ENCODE measurements around the gene HTT. TPM values are rescaled to one million over a fixed set of nuclear protein-coding genes. Genes with fewer than 3 reads are reported as not detected.

HTT gene
- total RNA-seq, 2 experiments from 2014 or later = 54.2 to 56.5 TPM

DNA sequence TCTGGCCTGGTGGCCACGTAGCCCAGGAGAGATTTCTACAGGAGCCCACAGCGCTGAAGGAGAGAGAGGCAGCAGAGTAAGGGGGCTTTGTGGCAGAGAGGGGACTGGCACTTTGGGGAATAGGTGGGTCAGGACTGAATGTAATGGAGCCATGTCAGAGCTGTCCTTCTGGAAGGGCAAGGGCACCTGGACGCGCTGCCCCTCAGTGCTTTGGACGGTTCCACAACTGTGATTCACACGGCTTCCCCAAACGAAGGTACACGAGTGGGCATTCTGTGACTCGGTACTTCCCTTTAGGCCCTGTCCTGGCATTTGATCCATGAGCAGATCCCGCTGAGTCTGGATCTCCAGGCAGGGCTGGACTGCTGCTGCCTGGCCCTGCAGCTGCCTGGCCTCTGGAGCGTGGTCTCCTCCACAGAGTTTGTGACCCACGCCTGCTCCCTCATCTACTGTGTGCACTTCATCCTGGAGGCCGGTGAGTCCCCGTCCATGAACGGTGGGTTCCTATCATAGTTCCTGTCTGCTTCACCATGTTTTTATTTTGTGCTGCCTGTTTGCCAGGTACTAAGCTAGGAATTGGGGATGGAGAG lies 139.3 kb downstream of the HTT start:
- ATAC-seq = no peak
- H3K27ac Mint-ChIP-seq = no peak overlapping the region
- H3K27me3 Mint-ChIP-seq = no peaks in the 10 kb centered on the region
- ChIA-PET POLR2A (no interaction called here), CTCF (interaction anchor here (1.2 to 1.5 kb wide), 2 partner anchors 10 to 133 kb away, joined by 3 to 4 read pairs; no protein-coding TSS in a partner anchor)
- H3K4me3 Mint-ChIP-seq = no peak overlapping the region
- no peaks in the 10 kb centered on the region for H3K9me3 Mint-ChIP-seq
- H3K4me1 Mint-ChIP-seq (ENCODE audit: low read depth) = no peaks in the 10 kb centered on the region
- TF ChIP-seq, protein P1, sequence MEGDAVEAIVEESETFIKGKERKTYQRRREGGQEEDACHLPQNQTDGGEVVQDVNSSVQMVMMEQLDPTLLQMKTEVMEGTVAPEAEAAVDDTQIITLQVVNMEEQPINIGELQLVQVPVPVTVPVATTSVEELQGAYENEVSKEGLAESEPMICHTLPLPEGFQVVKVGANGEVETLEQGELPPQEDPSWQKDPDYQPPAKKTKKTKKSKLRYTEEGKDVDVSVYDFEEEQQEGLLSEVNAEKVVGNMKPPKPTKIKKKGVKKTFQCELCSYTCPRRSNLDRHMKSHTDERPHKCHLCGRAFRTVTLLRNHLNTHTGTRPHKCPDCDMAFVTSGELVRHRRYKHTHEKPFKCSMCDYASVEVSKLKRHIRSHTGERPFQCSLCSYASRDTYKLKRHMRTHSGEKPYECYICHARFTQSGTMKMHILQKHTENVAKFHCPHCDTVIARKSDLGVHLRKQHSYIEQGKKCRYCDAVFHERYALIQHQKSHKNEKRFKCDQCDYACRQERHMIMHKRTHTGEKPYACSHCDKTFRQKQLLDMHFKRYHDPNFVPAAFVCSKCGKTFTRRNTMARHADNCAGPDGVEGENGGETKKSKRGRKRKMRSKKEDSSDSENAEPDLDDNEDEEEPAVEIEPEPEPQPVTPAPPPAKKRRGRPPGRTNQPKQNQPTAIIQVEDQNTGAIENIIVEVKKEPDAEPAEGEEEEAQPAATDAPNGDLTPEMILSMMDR (IDR thresholded peaks at IDR 0.05) = no peak
- DNase-seq = no peak
- H3K36me3 Mint-ChIP-seq (ENCODE audit: low read depth) = peaks cover 38% of the 10 kb centered on the region
- intact Hi-C loops (cut with micrococcal nuclease) = no loop called here

DNA sequence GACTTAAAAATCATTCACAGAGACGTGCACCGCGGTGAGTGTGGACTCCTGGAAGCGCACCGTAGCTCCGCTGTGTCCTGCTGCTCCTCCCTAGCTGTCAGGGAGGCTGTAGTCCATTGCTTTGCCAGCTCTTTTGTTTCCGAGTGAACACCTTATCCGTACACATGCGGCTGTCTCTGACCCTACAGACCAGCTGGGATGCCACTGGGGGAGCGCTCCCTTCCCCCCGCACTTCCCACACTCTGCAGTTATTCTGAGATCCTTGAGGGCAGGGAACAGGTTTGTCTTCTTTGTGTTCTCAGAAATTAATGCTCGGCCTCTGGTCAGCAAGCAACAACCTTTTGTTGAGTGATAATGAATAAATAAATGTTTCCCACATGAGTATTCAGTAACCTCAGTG lies 140.8 kb downstream of the HTT start:
- CTCF ChIA-PET = interaction anchor here (1.5 kb wide), 1 partner anchor 12 kb away, joined by 4 read pairs; no protein-coding TSS in a partner anchor
- intact Hi-C loops (cut with micrococcal nuclease) = no loop called here
- POLR2A ChIA-PET = no interaction called here
- ATAC-seq = no peak
- DNase-seq = no peak
- peaks cover 2% of the 10 kb centered on the region for H3K4me1 Mint-ChIP-seq (ENCODE audit: low read depth)
- H3K9me3 Mint-ChIP-seq = no peaks in the 10 kb centered on the region
- H3K27ac Mint-ChIP-seq = no peak overlapping the region
- TF ChIP-seq, protein P1 (IDR thresholded peaks at IDR 0.05) = no peak
- H3K4me3 Mint-ChIP-seq = no peak overlapping the region
- peaks cover 35% of the 10 kb centered on the region for H3K36me3 Mint-ChIP-seq (ENCODE audit: low read depth)
- no peaks in the 10 kb centered on the region for H3K27me3 Mint-ChIP-seq

DNA sequence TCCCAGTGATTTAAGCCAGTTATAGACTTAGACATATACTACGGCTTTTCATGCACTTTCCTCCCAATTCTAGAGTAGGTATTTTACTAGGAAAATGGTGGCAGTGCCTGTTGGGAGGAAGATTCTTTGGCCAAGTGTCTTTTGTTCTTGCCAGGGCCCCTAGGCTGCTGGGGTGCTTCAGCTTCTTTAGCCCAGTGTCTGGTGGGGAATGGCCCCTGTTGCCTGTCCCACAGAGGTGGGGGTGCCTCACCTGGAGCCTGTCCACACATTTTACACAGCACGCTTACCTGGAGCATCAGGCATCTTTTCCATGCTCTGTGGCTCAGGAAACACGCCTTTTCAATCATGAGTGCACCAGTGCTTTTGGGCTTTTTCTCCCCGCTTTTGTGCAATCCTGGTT lies 141.3 kb downstream of the HTT start:
- TF ChIP-seq, protein P1 (IDR thresholded peaks at IDR 0.05) = no peak
- Mint-ChIP-seq H3K4me1 (ENCODE audit: low read depth) (peaks cover 2% of the 10 kb centered on the region), H3K4me3 (no peak overlapping the region), H3K27ac (no peak overlapping the region), H3K9me3 (no peaks in the 10 kb centered on the region), H3K36me3 (ENCODE audit: low read depth) (peaks cover 34% of the 10 kb centered on the region), H3K27me3 (no peaks in the 10 kb centered on the region)
- no peak for ATAC-seq
- no peak for DNase-seq
- intact Hi-C loops (cut with micrococcal nuclease) = no loop called here
- ChIA-PET CTCF (interaction anchor here (1.5 kb wide), 1 partner anchor 13 kb away, joined by 4 read pairs; no protein-coding TSS in a partner anchor), POLR2A (no interaction called here)

DNA sequence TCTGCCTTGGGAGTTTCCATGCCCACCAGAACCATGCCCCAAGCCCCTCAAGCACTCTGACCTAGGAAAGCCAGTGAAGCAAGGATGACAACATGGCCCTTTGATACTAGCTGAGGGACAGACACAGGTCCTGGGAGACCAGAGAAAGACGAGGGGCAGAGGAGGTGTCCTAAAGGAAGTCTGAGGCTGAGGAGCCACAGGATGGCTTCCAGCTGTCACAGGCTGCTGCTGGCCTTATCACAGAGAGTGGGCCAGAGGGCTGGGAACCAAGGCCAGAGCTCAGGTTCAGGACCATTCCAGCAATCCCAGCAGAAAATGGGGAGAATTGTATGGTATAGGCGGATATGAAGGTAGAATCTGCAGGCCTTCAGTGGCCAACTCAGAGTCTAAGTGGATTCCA lies 142.8 kb downstream of the HTT start:
- H3K27me3 Mint-ChIP-seq = no peaks in the 10 kb centered on the region
- peaks cover 2% of the 10 kb centered on the region for H3K4me1 Mint-ChIP-seq (ENCODE audit: low read depth)
- H3K4me3 Mint-ChIP-seq = no peak overlapping the region
- DNase-seq (no peak), ATAC-seq (no peak)
- peaks cover 36% of the 10 kb centered on the region for H3K36me3 Mint-ChIP-seq (ENCODE audit: low read depth)
- ChIA-PET CTCF (no interaction called here), POLR2A (interaction anchor here (0.6 kb wide), 1 partner anchor 15 kb away, joined by 3 read pairs; no protein-coding TSS in a partner anchor)
- no peaks in the 10 kb centered on the region for H3K9me3 Mint-ChIP-seq
- intact Hi-C loops (cut with micrococcal nuclease) = no loop called here
- TF ChIP-seq, protein P1 (IDR thresholded peaks at IDR 0.05) = no peak
- no peak overlapping the region for H3K27ac Mint-ChIP-seq

DNA sequence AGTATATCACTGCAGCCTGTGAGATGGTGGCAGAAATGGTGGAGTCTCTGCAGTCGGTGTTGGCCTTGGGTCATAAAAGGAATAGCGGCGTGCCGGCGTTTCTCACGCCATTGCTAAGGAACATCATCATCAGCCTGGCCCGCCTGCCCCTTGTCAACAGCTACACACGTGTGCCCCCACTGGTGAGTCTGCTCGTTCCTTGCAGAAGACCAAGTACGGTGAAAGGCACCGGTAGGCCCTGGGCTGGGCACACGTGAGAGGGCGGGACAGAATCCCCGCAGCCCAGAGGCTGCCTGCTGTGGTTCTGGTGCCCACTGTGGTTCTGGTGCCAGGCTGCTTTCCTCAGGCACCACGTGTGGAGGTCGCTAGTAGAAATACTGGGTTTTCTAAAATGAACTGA lies 143.3 kb downstream of the HTT start:
- Mint-ChIP-seq H3K36me3 (ENCODE audit: low read depth) (peaks cover 32% of the 10 kb centered on the region), H3K4me3 (no peak overlapping the region), H3K4me1 (ENCODE audit: low read depth) (peaks cover 2% of the 10 kb centered on the region), H3K9me3 (no peaks in the 10 kb centered on the region), H3K27me3 (no peaks in the 10 kb centered on the region), H3K27ac (no peak overlapping the region)
- TF ChIP-seq, protein P1 (IDR thresholded peaks at IDR 0.05) = no peak
- ChIA-PET CTCF (no interaction called here), POLR2A (interaction anchor here (0.6 to 0.7 kb wide), 2 partner anchors 16 to 60 kb away, joined by 3 read pairs; no protein-coding TSS in a partner anchor)
- no peak for ATAC-seq
- DNase-seq = no peak
- intact Hi-C loops (cut with micrococcal nuclease) = no loop called here
